ENCODE data around the gene CEP120.
"Not testable (repeated sequence)": the region's sequence is repeated elsewhere in the genome, so short reads cannot be mapped to it uniquely, and the experiment has no call there.

The CEP120 gene

DNA sequence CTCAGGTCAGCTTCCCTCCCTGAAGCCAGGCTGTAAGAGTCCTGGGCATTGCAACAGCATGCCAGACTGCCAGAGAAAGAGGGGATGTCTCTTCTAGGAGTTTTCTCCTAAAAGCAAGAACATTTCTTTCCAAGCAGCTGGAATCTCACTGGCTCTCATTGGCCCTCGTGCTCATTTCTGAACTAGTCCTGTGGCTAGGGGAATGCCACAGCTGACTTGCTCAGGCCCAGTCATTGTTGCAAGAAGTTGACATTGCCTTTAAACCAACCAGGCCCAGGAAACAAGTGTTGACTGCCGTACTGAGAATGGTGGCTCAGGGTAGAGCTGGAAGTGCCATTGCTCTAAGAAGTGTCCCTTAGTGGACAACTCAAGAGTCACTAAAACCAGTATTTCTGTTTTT is 15.0 kb upstream of the CEP120 start:
- no peak for DNase-seq

DNA sequence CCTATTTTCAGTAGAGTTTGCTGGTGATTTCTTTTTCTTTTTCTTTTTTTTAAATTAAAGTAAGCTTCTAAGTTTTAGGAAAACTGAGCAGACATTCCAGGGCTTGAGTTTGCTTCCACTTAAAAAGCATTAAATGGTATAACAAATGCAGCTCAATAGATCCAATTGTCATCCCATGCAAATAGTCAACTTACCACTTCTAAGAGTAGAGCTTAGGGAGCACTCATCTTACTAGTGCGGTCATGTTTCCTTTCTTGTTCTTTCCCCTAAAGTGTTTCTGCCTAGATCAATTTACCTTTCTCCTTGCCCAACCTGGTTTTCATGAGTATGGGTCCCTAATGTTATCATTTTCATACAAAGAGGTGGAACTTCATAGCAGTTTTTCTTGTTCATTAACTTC is 13.0 kb upstream of the CEP120 start:
- no peak for DNase-seq

DNA sequence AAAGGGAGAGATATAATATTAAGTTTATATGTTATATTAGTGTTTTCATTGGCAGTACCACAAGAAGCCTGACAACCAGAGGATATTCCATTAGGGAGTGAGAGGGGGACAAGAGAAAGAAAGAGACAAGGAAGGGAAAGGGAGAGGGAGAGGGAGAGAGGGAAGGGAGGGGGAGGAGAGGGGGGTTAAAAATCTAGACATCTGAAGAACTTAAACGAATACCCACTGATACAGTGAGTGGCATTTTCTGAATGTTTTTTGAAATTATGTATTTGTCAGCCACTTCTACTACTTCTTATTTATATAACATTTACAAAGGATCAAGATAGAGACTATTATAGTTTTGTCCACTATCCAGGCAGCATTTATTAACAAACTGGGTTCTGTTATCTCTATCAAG is 11.6 kb upstream of the CEP120 start:
- DNase-seq, result no peak

DNA sequence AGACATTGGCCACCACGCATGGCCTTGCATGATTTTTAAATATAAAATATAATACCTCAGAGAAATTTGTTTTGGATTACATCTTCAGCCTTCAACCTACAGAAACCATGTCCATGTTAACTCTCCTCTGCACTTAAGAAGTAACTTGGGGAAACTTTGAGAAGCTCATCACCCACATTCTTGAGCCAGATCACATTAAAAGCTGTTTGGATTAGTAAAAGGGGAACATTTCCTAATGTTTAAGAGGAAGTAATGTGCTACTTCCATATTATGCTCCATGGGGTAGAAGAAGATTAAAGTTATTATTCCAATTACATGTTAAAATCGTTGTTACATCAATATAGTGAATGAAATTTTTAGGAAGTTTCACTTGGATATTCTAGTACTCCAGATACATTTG is 10.4 kb upstream of the CEP120 start:
- DNase-seq, result no peak

DNA sequence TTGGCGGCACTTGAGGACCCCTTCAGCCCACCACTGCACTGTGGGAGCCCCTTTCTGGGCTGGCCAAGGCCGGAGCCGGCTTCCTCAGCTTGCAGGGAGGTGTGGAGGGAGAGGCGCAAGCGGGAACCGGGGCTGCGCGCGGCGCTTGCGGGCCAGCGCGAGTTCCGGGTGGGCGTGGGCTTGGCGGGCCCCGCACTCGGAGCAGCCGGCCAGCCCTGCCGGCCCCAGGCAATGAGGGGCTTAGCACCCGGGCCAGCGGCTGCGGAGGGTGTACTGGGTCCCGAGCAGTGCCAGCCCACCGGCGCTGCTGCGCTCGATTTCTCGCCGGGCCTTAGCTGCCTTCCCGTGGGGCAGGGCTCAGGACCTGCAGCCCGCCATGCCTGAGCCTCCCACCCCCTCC is 7.2 kb upstream of the CEP120 start:
- not testable (repeated sequence) for DNase-seq

DNA sequence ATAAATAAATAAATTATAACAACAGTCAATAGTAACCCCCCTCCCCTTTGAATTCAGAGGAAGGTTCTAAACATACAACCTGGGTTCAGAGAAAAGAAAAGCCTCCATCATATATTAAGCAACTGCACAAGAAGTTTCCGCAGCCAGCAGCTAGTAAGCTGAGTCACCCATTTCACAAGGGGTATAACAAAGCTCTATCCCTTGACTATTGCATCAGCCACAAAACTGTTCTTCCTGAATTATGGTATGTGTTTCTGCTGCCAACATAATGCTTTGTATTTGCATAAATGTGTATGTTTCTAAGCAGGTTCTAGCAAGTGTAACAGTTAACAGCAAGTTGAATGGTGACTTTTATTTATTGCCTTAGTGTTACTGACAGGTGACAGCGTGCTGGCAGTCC is 6.8 kb upstream of the CEP120 start:
- no peak for DNase-seq

DNA sequence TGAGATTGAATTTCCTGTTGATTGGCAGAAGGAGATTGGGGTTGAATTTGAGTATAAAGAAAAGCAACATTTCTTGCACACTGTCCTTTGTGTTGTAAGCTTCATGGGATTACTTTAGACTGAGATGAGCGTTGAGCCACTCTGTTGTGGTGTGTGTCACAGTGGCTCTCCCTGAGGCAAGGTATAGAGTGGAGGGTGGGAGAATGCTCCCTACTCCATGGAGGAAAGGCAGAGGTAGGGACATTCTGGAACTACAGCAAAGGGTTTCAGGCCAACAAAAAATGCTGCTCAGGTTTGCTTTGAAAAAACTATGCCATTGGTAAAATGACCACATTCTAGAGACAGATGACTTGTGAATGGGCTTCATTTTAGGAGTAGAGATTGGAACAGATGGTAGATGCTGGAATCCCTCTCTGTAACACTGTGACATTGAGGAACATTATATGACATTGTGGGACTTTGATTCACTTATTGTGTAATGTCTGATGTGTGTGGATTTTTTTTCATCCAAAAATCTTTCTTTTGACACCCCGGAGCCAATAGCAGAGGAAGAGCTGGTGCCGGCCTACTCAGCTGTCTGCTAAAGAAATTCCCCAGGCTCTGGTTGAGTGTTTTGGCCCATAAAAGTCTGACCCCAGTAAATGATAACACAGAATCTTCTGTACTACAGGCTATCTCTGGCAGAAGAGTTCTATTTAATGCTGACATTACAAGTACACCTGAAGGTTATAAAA is 6.2 kb upstream of the CEP120 start:
- DNase-seq, result no peak

DNA sequence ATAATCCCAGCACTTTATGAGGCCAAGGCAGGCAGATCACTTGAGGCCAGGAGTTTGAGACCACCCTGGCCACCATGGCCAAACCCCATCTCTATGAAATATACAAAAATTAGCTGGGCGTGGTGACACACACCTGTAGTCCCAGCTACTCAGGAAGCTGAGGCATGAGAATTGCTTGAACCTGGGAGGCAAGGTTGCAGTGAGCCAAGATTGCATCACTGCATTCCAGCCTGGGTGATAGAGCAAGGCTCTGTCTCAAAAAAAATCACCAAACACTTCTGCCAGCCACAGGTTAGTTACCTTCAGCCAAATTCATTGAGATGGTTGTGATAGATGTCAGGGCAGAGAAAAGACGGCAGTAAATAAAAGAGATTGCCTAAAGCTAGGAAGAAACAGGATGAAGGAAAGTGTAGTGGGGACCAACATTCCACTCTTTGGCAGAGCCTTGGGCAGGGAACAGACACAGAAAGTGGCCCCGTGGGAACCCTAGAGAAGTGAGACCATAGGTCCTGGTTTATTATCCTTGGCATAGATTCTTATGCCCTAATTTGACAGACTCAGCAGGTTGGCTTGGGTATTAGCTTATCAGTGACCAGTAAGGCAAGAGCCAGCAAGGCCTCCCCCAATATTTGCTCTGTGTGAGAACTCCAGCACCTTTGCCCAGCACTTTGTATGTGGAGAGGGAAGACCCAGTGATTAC is 5.5 kb upstream of the CEP120 start:
- no peak for DNase-seq

DNA sequence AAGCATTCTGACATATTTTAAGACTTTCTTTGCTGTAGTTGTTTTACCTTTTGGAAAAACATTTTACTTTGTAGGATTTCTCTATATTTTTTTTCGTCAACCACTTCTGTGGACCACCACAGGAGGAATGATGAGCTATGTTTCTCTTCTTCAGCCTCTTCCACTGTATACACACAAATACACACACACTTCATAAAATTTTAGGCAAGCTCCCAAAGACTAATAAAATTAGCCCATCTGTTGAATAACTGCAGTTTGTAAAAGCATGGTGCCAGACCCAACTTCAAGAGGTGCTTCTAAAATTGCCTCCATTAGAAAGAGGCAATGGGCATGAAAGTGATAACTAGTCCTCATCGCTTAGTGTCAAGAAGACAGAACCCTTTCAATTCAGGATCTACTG is 4.1 kb upstream of the CEP120 start:
- no peak for DNase-seq

DNA sequence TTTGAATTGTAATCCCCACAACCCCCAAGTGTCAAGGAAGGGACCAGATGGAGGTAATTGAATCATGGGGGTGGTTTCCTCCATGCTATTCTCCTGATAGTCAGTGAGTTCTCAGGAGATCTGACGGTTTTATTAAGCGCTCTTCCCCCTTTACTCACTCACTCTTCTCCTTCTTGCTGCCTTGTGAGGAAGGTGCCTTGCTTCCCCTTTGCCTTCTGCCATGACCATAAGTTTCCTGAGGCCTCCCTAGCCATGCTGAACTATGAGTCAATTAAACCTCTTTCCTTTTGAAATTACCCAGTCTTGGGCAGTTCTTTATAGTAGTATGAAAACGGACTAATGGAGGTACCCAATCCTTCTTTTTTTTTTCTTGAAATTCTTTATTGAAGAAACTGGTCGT is 2.2 kb upstream of the CEP120 start:
- no peak for DNase-seq

DNA sequence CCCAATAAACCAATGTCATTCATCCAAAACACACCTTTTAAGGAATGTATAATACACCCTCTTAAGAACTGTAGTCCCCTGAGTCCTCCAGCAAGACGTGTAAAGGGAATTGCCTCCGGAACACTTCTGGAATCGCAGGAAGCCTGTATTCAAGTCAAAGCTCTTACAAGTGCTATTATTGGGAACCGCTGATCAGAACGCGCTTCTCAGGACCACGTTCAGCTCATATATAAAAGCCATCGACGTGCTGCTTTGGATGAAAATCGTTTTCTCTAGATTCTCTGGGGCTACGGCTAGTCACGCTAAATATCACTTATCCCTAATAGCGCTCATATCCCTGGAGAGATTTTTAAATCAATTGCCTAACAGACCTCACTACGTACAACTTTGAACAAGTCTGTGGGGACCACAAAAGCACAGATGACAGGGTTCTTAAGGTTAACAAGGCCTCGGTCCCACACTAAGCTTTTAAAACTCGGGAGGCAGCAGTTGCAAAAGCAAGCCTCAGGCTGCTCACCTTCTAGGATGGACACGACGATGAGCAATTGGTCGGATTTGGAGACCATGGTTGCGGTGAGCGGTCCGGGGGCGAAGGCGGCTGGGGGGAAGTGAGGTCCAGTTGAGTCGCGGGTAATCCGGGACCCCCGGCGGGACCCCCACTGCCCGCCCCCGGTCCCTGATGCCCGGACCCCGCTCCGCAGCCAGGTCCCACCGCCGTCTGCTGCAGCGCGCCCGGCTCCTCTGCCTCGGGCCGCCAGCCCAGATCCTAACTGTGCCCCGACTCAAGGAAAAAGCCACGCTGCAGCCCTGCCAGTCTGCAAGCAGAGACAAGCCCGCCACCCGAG is 548 bp downstream of the CEP120 start:
- DNase-seq, result peak; percentile 4

DNA sequence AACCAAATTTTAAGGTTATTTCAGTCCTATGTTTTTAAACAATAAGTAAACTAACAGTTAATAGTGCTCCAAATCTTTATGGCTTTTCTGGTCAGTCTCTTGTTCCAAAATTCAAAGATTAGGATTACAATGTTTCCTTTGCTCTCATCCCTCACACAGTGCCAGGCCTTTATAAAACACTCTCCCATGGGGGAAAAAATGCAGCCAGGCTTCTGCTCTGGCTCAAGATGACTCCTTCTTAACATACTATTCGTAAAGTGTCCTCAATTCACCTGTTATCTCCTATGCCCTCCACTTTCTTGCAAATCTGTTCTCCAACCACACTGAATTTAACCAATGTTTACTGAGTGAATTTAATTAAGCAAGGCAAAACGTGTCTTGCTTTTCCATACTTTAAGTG is 1.4 kb downstream of the CEP120 start:
- no peak for DNase-seq

DNA sequence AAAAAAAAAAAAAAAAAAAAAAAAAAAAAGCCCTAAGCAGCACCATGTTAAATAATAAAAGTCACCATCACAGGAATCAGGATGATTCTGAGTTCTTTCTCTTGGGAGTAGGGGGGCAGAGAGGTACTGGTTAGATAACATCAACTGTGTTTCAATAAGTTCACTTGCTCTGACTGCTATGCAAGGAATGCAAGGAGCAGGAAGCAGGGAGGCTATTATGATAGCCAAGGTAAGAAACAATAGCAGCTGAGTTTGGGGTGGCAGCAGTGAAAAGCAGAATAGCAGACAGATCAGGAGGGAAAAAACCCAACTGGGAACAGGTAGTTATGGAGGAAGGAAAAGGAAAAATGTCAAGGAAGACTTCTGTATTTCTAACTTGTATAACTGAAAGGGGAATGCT is 8.2 kb downstream of the CEP120 start:
- DNase-seq, result no peak

DNA sequence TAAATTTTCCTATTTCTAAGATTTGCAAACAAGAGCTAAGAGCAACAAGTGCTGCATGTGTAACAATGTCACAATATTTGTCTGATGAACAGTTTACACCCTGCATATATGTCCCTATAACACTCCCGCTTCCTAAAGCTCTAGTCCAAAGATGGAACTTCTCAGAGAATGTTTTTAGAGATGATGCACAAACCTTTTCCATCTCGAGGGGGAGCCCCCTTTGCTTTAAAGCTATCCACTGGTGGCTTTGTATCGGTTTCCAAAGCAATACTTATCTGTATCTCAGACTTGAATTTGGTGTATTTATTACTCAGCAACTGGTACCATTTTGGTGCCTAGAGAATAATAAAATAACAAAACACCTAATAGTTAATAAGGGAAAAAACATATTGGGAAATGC is 11.0 kb downstream of the CEP120 start:
- no peak for DNase-seq

DNA sequence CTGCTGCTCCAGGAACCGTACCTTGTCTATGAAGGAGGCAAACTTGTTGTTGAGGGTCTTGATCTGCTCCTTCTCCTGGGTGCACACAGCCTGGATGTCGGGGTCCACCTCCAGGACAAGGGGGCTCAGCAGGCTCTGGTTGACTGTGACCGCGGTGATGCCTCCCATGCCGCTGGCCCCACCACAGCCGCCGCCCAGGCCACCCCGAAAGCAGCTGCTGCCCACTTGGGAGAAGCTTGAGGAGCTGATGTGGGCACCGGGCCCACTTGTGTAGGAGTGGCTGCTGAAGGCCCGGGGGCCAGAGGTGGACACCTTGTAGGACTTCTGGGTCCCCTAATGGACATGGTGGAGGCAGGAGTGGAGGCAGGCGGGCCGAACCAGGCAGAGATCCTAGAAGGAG is 21.2 kb downstream of the CEP120 start:
- DNase-seq, result not testable (repeated sequence)

DNA sequence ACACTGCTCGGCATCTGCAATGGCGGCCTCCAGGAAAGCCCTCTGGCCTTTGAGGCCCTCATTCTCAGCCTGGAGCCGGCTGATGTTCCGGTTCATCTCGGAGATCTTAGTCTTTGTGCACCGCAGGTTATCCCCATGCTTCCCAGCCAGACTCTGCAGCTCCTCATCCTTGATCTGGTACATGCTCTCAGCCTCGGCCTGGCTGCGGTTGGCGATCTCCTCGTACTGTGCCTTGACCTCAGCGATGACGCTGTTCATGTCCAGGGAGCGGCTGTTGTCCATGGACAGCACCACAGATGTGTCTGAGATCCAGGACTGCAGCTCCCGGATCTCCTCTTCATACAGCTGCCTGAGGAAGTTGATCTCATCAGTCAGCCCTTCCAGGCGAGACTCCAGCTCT is 21.9 kb downstream of the CEP120 start:
- no peak for DNase-seq

DNA sequence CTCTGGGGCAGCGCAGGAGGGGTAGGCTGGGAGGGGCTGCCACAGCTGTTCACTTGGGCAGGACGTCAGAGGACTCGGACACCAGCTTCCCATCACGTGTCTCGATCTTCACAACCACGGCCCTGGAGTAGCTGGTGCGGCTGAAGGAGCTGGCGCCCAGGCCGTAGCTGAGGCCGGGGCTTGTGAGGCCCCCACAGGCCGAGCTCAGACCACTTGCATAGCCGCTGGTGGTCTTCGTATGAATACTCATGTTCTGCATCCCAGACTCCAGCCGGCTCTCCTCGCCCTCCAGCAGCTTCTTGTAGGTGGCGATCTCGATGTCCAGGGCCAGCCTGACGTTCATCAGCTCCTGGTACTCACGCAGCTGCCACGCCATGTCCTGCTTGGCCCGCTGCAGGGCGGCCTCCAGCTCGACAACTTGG is 22.3 kb downstream of the CEP120 start:
- DNase-seq, result not testable (repeated sequence)

DNA sequence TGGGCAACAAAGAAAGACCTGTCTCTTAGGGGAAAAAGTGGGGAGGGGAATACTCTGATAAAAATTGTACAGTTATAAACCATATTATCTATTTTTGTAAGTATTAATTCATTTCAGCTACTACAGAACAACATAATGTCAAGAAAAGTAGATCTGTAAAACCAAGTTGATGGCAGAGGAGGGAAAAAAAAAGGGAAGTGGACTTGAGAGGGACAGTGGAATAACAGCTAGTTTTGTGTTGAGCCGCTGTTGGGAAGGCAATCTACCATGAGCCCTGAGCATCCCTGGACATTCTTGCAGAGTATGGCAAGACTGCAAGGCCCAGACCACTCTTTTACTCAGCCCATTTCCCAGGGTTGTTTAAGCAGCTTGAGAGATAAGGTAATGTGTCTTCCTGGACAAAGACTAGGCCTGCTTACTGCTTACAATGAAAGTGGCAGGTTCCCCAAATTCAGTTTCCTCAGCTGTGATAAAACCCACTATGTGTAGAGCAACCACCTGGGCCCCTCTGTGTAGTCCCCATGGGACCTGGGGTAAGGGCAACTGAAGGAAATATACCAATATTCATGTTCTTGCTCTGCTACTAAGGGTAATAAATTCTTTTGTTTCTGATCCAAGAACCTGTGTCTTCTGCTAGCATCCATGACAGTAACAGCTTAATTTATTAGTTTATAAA is 25.0 kb downstream of the CEP120 start:
- DNase-seq, result no peak

DNA sequence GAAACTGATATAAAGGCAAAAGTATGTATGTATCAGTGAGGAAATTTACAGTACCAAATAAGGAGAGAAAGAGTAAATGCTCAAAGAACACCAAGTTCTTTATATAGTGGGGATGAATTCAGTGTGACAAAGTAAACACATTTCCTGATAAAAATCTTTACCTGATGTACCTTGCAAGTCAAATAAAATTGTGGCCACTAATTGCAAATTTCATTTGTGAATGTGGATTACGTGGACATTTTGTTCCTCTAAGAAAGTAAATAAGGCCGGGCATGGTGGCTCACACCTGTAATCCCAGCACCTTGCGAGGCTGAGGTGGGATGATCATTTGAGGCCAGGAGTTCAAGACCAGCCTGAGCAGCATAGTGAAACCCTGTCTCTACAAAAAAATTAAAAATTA is 25.7 kb downstream of the CEP120 start:
- no peak for DNase-seq

DNA sequence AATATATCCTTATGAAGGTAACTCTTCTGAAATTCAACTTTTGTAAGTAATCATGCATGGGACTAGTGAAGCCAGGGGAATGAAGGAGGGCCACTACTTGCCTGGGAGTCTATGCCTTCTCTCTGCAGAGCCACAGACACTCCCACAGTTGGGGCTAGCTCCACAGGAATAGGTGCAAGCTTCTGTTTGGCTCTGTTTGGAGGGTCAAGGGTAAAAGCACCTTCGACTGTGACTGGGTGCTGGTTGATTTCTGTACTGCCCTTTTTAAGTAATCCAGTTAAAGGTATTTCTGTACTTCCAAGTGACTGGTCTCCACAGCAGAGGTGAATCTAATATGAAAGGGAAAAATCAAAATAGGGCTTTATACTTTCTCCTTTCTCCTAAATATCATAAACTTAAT is 32.2 kb downstream of the CEP120 start:
- DNase-seq, result no peak

DNA sequence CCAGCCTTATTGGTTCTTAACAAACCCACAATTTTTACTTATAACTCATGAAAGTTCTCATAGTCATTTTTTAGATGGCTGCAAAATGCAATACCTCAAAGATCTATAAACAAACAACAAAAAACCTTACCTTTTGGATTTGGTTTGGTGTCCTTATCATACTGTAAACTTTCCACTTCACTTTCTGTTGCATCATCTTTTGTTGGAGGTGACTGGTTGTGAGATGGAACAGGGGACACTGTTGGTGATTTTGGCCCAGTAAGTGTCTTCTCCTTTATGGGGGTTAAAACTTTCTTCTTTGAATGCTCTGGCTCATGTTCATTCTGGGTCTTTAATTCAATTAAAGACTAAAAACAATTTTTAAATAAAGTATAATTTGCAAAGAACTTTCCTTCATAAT is 33.4 kb downstream of the CEP120 start:
- no peak for DNase-seq

DNA sequence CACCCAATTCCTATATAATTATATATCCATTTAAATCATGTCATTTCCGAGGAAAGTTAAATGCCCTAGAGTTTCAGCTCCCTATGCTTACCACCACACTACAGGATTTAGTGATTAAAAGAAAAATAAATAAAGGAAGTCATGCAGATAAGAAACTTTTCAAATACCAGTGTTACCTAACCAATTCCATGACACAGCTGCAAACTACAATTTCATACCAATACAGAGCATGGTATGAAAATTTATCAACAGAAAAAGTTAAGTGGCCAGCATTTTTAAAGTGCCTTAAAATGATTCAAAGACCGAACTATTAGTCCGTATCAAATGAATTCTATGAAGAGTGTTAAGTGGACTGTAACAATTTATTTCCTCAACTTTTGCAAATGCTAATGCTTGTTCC is 35.9 kb downstream of the CEP120 start:
- DNase-seq, result no peak

DNA sequence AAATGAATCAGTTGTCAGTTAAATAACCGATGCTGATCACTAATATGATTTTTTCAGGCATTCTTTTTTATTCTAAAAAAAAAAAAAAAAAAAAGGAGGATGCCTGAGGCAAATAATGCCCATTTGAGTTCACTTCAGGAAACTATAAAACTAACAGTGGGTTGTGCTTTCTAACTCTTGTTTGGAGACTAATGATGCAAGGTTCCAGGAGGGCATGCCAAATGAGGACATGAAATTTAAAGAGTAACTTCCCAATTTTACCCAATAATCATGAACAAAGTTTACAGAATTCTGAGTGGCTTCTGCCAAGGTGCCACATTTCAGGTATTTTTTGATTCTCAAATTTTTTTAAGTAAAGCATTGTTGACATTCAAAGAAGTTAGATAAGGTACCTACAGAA is 41.0 kb downstream of the CEP120 start:
- DNase-seq, result no peak

Data from NCI-H1105 (cell line).